Measurements from ENCODE around the gene AOPEP. TPM values are rescaled to one million over a fixed set of nuclear protein-coding genes. Genes with fewer than 3 reads are reported as not detected.
A peak's percentile ranks its signal among the peaks of the same experiment; 100 is the strongest.

AOPEP gene
- total RNA-seq, 1 donor from 2014 or later, result 25.8 TPM

GRCh38 chr9:95045751-95046150 is 319.3 kb downstream of the AOPEP start:
- TF ChIP-seq CTCF (IDR thresholded peaks at IDR 0.05; ENCODE audit: partially characterized antibody, unreplicated experiment), result no peak
- DNase-seq, result no peak
- peaks cover 9% of the 10 kb centered on the region for H3K4me1 Mint-ChIP-seq (ENCODE audit: low read depth, unreplicated experiment)
- H3K4me3 Mint-ChIP-seq (ENCODE audit: unreplicated experiment), result peak overlapping the region; percentile 46
- H3K27ac Mint-ChIP-seq (ENCODE audit: unreplicated experiment), result no peak overlapping the region
- no peaks in the 10 kb centered on the region for H3K36me3 Mint-ChIP-seq (ENCODE audit: unreplicated experiment)
- H3K9me3 Mint-ChIP-seq (ENCODE audit: unreplicated experiment), result peaks cover 2% of the 10 kb centered on the region
- H3K27me3 Mint-ChIP-seq (ENCODE audit: unreplicated experiment), result peaks cover 5% of the 10 kb centered on the region

GRCh38 chr9:95047452-95048224 is 321.1 kb downstream of the AOPEP start:
- DNase-seq, result no peak
- TF ChIP-seq CTCF (IDR thresholded peaks at IDR 0.05; ENCODE audit: partially characterized antibody, unreplicated experiment), result no peak
- no peaks in the 10 kb centered on the region for H3K36me3 Mint-ChIP-seq (ENCODE audit: unreplicated experiment)
- peaks cover 3% of the 10 kb centered on the region for H3K27me3 Mint-ChIP-seq (ENCODE audit: unreplicated experiment)
- H3K9me3 Mint-ChIP-seq (ENCODE audit: unreplicated experiment), result peaks cover 2% of the 10 kb centered on the region
- peaks cover 9% of the 10 kb centered on the region for H3K4me1 Mint-ChIP-seq (ENCODE audit: low read depth, unreplicated experiment)
- H3K27ac Mint-ChIP-seq (ENCODE audit: unreplicated experiment), result no peak overlapping the region
- peak overlapping the region; percentile 84 for H3K4me3 Mint-ChIP-seq (ENCODE audit: unreplicated experiment)

- Mint-ChIP-seq H3K9me3 (ENCODE audit: unreplicated experiment) (peaks cover 2% of the 10 kb centered on the region), H3K27ac (ENCODE audit: unreplicated experiment) (peak overlapping the region; percentile 6), H3K36me3 (ENCODE audit: unreplicated experiment) (peaks cover 4% of the 10 kb centered on the region), H3K4me3 (ENCODE audit: unreplicated experiment) (peak overlapping the region; percentile 93), H3K27me3 (ENCODE audit: unreplicated experiment) (peaks cover 3% of the 10 kb centered on the region), H3K4me1 (ENCODE audit: low read depth, unreplicated experiment) (peaks cover 9% of the 10 kb centered on the region)
- DNase-seq, result peak; percentile 65
- TF ChIP-seq CTCF (IDR thresholded peaks at IDR 0.05; ENCODE audit: partially characterized antibody, unreplicated experiment), result no peak
These were observed 322.0 kb downstream of the AOPEP start for GRCh38 chr9:95048225-95049087.

GRCh38 chr9:95049761-95050160 is 323.3 kb downstream of the AOPEP start:
- H3K27ac Mint-ChIP-seq (ENCODE audit: unreplicated experiment), result no peak overlapping the region

More at GRCh38 chr9:95049761-95050160, 323.3 kb downstream of the AOPEP start:
- no peak for DNase-seq
- Mint-ChIP-seq H3K4me1 (ENCODE audit: low read depth, unreplicated experiment) (peaks cover 9% of the 10 kb centered on the region), H3K9me3 (ENCODE audit: unreplicated experiment) (peaks cover 2% of the 10 kb centered on the region), H3K27me3 (ENCODE audit: unreplicated experiment) (peaks cover under 1% of the 10 kb centered on the region), H3K4me3 (ENCODE audit: unreplicated experiment) (no peak overlapping the region), H3K36me3 (ENCODE audit: unreplicated experiment) (peaks cover 4% of the 10 kb centered on the region)
- TF ChIP-seq CTCF (IDR thresholded peaks at IDR 0.05; ENCODE audit: partially characterized antibody, unreplicated experiment), result no peak
